ENCODE data around the gene IMMP2L.

IMMP2L gene

DNA sequence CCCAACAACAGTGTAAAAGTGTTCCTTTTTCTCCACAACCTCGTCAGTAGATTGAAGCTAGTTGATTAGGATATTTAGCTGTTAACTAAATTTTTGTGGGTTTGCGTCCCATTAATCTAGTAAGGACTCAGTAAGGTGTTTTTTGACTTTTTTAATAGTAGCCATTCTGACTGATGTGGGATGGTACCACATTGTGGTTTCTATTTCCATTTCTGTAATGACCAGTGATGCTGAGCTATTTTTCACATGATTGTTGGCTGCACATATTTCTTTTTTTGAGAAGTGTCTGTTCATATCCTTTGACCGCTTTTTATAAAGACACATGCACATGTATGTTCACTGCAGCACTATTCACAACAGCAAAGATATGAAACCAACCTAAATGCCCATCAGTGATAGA is 476.9 kb downstream of the IMMP2L start:
- H3K9me3 ChIP-seq (ENCODE audit: insufficient read depth, low read depth, low read length): no peaks in the 10 kb centered on the region
- no peak overlapping the region for H3K9ac ChIP-seq (ENCODE audit: low read depth, low read length, poor library complexity, severe bottlenecking)
- H3K4me3 ChIP-seq (ENCODE audit: low read length, poor library complexity, severe bottlenecking): no peak overlapping the region
- H3K4me1 ChIP-seq (ENCODE audit: insufficient read depth, low read length, poor library complexity, severe bottlenecking): peaks cover 47% of the 10 kb centered on the region
- no peaks in the 10 kb centered on the region for H3K36me3 ChIP-seq (ENCODE audit: insufficient read depth, low read length)
- H2AFZ ChIP-seq (ENCODE audit: low read length): no peak overlapping the region
- no peaks in the 10 kb centered on the region for H3K27me3 ChIP-seq (ENCODE audit: insufficient read depth, low read length, poor library complexity, severe bottlenecking)
- no peaks in the 10 kb centered on the region for H3K9me2 ChIP-seq (replicated peaks; ENCODE audit: low read depth, low read length)
- no peaks in the 10 kb centered on the region for H4K20me1 ChIP-seq (ENCODE audit: insufficient read depth, low read length, poor library complexity, severe bottlenecking)
- no peak for TF ChIP-seq EZH2phosphoT487 (IDR thresholded peaks at IDR 0.05; ENCODE audit: borderline replicate concordance)
- TF ChIP-seq, protein P1, sequence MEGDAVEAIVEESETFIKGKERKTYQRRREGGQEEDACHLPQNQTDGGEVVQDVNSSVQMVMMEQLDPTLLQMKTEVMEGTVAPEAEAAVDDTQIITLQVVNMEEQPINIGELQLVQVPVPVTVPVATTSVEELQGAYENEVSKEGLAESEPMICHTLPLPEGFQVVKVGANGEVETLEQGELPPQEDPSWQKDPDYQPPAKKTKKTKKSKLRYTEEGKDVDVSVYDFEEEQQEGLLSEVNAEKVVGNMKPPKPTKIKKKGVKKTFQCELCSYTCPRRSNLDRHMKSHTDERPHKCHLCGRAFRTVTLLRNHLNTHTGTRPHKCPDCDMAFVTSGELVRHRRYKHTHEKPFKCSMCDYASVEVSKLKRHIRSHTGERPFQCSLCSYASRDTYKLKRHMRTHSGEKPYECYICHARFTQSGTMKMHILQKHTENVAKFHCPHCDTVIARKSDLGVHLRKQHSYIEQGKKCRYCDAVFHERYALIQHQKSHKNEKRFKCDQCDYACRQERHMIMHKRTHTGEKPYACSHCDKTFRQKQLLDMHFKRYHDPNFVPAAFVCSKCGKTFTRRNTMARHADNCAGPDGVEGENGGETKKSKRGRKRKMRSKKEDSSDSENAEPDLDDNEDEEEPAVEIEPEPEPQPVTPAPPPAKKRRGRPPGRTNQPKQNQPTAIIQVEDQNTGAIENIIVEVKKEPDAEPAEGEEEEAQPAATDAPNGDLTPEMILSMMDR (conservative IDR thresholded peaks at IDR 0.05; ENCODE audit: low read length): no peak
- peaks cover 3% of the 10 kb centered on the region; the same call in 1 of the 2 replicates for H3F3A ChIP-seq (ENCODE audit: low read depth)
- H3K4me2 ChIP-seq (ENCODE audit: low read depth, low read length, poor library complexity, severe bottlenecking): no peak overlapping the region
- H3K79me2 ChIP-seq (ENCODE audit: insufficient read depth, low read length): no peaks in the 10 kb centered on the region

DNA sequence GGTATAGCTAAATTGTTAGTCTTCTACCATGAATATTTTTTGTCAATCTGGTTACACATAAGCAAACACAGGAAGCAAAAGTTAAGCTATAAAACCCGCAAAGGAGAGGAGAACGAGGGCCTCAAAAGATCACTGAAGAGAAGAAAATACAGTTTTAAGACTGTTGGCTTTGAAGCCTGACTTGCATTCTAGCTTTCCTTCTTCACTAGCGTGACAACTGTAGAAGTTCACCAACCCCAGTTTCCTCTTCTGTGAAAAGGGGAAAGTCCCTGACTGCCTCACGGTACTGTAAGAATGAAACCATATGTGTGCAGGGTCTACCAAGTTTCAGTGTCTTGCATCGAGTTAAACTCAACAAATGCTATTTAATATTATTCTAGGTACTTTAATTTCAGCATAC is 478.9 kb downstream of the IMMP2L start:
- H3F3A ChIP-seq (ENCODE audit: low read depth): peaks cover 3% of the 10 kb centered on the region; the same call in 1 of the 2 replicates
- no peaks in the 10 kb centered on the region for H4K20me1 ChIP-seq (ENCODE audit: insufficient read depth, low read length, poor library complexity, severe bottlenecking)
- H3K9me3 ChIP-seq (ENCODE audit: insufficient read depth, low read depth, low read length): no peaks in the 10 kb centered on the region
- H3K36me3 ChIP-seq (ENCODE audit: insufficient read depth, low read length): no peaks in the 10 kb centered on the region
- H2AFZ ChIP-seq (ENCODE audit: low read length): peak overlapping the region; percentile 64; the same call in 1 of the 2 replicates
- peak overlapping the region; percentile 84 for H3K4me2 ChIP-seq (ENCODE audit: low read depth, low read length, poor library complexity, severe bottlenecking)
- TF ChIP-seq, protein P1 (conservative IDR thresholded peaks at IDR 0.05; ENCODE audit: low read length): no peak
- TF ChIP-seq EZH2phosphoT487 (IDR thresholded peaks at IDR 0.05; ENCODE audit: borderline replicate concordance): no peak
- H3K4me3 ChIP-seq (ENCODE audit: low read length, poor library complexity, severe bottlenecking): peak overlapping the region; percentile 70
- H3K27me3 ChIP-seq (ENCODE audit: insufficient read depth, low read length, poor library complexity, severe bottlenecking): no peaks in the 10 kb centered on the region
- H3K9ac ChIP-seq (ENCODE audit: low read depth, low read length, poor library complexity, severe bottlenecking): peak overlapping the region; percentile 74
- peaks cover 47% of the 10 kb centered on the region for H3K4me1 ChIP-seq (ENCODE audit: insufficient read depth, low read length, poor library complexity, severe bottlenecking)
- no peaks in the 10 kb centered on the region for H3K79me2 ChIP-seq (ENCODE audit: insufficient read depth, low read length)
- H3K9me2 ChIP-seq (replicated peaks; ENCODE audit: low read depth, low read length): no peaks in the 10 kb centered on the region

DNA sequence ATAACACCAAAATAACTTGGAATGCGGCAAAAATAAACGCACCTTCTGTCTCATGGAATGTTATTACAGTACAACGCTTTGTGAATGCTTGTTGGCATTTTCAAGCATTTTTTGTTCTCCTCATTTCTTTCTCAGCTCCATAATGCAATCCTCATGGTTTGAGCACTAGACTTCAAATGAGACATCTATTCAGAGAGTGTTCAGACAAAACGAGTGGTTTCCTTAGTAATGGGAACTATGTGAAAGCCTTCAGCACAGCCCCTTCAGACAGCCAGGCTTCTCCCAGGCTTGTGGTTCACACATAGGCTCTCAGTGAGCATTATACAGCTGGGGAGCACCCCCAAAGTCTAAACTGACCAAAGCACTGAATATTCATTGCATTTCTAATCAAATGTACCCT is 479.9 kb downstream of the IMMP2L start:
- TF ChIP-seq EZH2phosphoT487 (IDR thresholded peaks at IDR 0.05; ENCODE audit: borderline replicate concordance): no peak
- TF ChIP-seq, protein P1 (conservative IDR thresholded peaks at IDR 0.05; ENCODE audit: low read length): no peak
- Histone ChIP-seq H3K4me1 (ENCODE audit: insufficient read depth, low read length, poor library complexity, severe bottlenecking) (peaks cover 47% of the 10 kb centered on the region), H3K79me2 (ENCODE audit: insufficient read depth, low read length) (no peaks in the 10 kb centered on the region), H3K9me2 (replicated peaks; ENCODE audit: low read depth, low read length) (no peaks in the 10 kb centered on the region), H3K9me3 (ENCODE audit: insufficient read depth, low read depth, low read length) (no peaks in the 10 kb centered on the region), H4K20me1 (ENCODE audit: insufficient read depth, low read length, poor library complexity, severe bottlenecking) (no peaks in the 10 kb centered on the region), H3K27me3 (ENCODE audit: insufficient read depth, low read length, poor library complexity, severe bottlenecking) (no peaks in the 10 kb centered on the region), H3F3A (ENCODE audit: low read depth) (peaks cover 3% of the 10 kb centered on the region; the same call in 1 of the 2 replicates), H3K4me3 (ENCODE audit: low read length, poor library complexity, severe bottlenecking) (peak overlapping the region; percentile 70), H2AFZ (ENCODE audit: low read length) (peak overlapping the region; percentile 11), H3K9ac (ENCODE audit: low read depth, low read length, poor library complexity, severe bottlenecking) (peak overlapping the region; percentile 38), H3K36me3 (ENCODE audit: insufficient read depth, low read length) (no peaks in the 10 kb centered on the region), H3K4me2 (ENCODE audit: low read depth, low read length, poor library complexity, severe bottlenecking) (peak overlapping the region; percentile 84)

All from Loucy (cell line).